Testis (tissue), 2 donors: ENCODE data around the gene PHF12.

ENCODE experiments used
- POLR2A ChIP-seq: fragments of 450-650 bp; IDR thresholded peaks from one replicate; pipeline ENCODE4 v1.6.1; 2017; ENCODE audit warnings: antibody characterized with exemption, mild to moderate bottlenecking, moderate library complexity
- TF ChIP-seq, protein P1 (sequence below), 3 experiments: fragments of 450-650 bp in 2 of 3; fragments of 200-600 bp in 1 of 3; sonication (generic) in 1 of 3; IDR thresholded peaks; one replicate each; pipeline ENCODE4 v1.5.1; 2016 to 2019; ENCODE audit warnings: antibody characterized with exemption in 3 of 3, mild to moderate bottlenecking in 2 of 3, moderate library complexity in 1 of 3

DNA sequence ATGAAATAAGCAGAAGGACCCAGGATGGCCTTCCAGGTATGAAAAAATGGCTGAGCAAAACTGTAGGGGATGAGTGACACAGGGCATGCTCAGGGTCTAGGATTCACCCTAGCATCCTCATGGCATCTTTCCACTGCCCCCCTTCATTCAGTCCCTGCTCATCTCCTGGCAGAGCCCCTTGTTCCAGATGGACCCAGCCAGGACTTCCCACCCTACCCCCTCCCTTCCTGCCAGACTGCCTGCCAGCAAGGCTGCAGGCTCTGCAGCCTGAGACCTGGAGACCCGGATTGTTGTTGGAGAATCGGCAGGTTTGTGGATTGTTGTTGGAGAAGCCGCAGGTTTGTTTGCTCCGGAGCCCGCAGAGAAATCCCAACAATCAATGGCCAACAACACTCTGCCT, 47.9 kb upstream of the PHF12 start:
- TF ChIP-seq, protein P1, sequence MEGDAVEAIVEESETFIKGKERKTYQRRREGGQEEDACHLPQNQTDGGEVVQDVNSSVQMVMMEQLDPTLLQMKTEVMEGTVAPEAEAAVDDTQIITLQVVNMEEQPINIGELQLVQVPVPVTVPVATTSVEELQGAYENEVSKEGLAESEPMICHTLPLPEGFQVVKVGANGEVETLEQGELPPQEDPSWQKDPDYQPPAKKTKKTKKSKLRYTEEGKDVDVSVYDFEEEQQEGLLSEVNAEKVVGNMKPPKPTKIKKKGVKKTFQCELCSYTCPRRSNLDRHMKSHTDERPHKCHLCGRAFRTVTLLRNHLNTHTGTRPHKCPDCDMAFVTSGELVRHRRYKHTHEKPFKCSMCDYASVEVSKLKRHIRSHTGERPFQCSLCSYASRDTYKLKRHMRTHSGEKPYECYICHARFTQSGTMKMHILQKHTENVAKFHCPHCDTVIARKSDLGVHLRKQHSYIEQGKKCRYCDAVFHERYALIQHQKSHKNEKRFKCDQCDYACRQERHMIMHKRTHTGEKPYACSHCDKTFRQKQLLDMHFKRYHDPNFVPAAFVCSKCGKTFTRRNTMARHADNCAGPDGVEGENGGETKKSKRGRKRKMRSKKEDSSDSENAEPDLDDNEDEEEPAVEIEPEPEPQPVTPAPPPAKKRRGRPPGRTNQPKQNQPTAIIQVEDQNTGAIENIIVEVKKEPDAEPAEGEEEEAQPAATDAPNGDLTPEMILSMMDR (IDR thresholded peaks at IDR 0.05) = no peak
- TF ChIP-seq POLR2A = no peak
